GM21723 (cell line): ENCODE results near the gene AIMP1.
"Not testable (repeated sequence)": the region's sequence is repeated elsewhere in the genome, so short reads cannot be mapped to it uniquely, and the experiment has no call there.

Experiments used
- ATAC-seq: cut with Tn5 transposase; IDR thresholded peaks from one replicate; pipeline ENCODE4 v1.9.1; 2021; ENCODE audit warnings: mild to moderate bottlenecking, moderate library complexity; ENCODE audit not compliant: unreplicated experiment

AIMP1 gene

GRCh38 chr4:106312377-106312776 is 4.0 kb upstream of the AIMP1 start:
- no peak for ATAC-seq

GRCh38 chr4:106312997-106313522 is 3.3 kb upstream of the AIMP1 start:
- ATAC-seq: no peak

GRCh38 chr4:106314960-106315359 is 1.4 kb upstream of the AIMP1 start:
- no peak for ATAC-seq

- ATAC-seq: peak; percentile 37
These were observed 828 bp upstream of the AIMP1 start for GRCh38 chr4:106315476-106315967.

DNA sequence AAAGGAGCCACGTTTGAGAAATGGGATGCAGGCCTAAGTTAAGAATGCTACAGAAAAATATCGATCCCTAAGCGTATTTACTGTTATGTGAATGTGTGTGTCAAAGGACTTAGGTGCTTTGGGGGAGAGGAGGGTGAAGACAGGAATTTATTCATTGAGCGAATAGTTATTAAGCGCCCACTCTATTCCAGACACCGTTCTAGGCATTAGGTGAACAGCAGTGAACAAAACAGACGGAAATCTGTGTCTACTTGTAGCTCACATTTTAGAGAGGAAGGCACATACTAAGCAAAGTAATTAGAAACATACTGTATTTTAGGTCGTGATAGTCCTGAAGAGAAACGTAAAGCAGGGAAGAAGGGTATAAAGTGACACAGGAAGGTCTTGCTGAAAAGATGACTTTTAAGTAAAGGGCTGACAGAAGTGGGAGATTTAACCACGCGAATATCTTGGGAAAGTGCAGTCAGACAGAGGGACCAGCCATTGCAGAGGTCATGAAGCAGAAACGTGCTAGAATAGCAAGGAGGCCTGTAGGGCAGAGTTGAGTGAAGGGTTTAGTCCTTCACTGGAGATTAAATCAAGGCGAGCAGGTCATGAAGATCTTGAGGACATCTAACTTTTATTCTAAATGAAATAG is 541 bp downstream of the AIMP1 start:
- ATAC-seq: peak; percentile 7

DNA sequence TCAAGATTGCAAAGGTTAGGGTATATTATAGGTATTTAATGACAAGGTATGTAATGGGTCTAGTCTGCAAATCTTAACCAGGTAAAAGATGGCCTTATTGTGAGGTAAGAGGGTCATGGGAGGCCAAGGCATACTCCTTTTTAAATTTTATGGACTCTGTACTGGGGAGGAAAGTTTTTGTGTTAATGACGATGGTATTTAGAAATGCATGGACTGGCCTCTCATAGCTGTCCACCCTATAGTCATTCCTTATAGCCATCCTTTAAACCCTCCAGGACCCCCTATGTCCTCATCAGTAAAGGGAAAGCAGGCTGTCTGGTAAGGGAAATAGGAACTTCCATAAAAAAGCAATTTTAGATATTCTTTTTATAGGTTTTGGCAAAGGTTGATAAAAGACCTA is 1.5 kb downstream of the AIMP1 start:
- ATAC-seq: no peak

DNA sequence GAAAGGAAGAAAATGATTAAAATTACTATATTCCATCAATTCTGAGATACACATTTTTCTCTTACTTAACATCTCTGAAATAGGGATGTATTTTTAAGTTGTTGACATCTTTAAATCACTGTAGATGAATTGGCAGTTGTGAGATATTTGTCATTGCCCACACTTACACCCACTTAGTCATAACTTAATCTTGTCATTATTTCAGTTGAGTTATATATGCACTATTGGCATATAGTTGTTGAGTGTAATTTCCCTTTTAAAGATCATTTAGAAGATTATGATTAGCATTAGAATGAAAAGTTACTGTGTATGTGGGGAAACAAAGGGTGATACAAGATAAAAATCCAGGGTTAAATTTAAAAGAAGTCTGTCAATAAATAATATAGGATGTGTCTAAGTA is 2.2 kb downstream of the AIMP1 start:
- ATAC-seq: no peak

- no peak for ATAC-seq
These were observed 3.9 kb downstream of the AIMP1 start for GRCh38 chr4:106320235-106320634.

DNA sequence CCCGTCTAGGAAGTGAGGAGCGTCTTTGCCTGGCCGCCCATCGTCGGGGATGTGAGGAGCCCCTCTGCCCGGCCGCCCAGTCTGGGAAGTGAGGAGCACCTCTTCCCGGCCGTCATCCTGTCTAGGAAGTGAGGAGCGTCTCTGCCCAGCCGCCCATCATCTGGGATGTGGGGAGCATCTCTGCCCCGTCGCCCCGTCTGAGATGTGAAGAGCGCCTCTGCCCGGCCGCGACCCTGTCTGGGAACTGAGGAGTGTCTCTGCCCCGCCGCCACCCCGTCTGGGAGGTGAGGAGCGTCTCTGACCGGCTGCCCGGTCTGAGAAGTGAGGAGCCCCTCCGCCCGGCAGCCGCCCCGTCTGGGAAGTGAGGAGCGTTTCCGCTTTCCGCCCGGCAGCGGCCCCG is 4.8 kb downstream of the AIMP1 start:
- ATAC-seq: not testable (repeated sequence)

DNA sequence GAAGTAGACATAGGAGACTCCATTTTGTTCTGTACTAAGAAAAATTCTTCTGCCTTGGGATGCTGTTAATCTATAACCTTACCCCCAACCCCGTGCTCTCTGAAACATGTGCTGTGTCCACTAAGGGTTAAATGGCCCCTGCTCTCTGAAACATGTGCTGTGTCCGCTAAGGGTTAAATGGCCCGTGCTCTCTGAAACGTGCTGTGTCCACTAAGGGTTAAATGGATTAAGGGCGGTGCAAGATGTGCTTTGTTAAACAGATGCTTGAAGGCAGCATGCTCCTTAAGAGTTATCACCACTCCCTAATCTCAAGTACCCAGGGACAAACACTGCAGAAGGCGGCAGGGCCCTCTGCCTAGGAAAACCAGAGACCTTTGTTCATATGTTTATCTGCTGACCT is 5.5 kb downstream of the AIMP1 start:
- ATAC-seq: not testable (repeated sequence)

DNA sequence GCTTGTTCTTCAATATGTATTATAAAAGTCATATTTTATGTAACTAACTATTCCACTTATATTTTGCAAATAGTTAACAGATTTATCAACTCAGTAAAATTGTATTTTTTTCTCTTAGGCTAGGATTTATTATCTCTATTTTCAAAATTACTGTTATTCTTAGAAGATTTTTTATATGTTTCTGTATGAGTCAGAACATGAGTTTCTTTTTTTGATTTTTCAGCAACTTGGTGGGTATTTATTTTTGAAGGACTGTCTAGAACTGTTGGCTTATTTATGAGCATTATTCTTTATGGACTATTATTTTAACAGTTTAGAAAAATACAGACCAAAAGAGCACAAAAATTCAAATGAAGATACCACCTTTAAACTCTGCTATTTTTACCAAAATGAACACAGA is 6.8 kb downstream of the AIMP1 start:
- no peak for ATAC-seq

- no peak for ATAC-seq
These were observed 9.4 kb downstream of the AIMP1 start for GRCh38 chr4:106325800-106326199.

DNA sequence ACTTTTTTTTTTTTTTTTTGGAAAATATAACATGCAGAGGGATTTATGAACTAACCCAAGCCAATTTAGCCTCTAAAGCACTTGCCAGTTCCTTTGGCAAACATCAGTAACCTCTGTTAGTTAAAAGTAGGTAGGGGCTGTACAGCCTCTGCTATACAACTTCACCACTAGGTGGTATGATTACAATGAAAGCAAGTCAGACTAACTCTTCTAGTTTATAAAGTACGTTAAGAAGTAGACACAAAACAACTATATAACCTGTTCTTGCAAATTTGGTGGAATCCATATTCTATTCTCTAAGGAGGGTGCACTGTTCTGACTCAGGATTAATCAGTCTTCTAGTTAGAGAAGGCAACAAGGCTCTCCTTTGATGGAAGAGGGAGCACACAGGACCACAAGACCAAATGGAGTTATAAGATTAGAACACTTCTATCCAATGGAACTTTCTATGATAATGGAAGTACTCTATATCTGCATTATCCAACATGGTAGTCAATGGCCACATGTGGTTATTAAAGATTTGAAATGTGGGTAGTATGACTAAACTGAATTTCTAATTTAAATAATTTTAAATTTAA is 12.8 kb downstream of the AIMP1 start:
- ATAC-seq: peak; percentile 68

GRCh38 chr4:106333186-106333585 is 16.8 kb downstream of the AIMP1 start:
- no peak for ATAC-seq

- no peak for ATAC-seq
These were observed 18.6 kb downstream of the AIMP1 start for GRCh38 chr4:106334741-106335470.

- ATAC-seq: no peak
These were observed 20.3 kb downstream of the AIMP1 start for GRCh38 chr4:106336618-106337017.

DNA sequence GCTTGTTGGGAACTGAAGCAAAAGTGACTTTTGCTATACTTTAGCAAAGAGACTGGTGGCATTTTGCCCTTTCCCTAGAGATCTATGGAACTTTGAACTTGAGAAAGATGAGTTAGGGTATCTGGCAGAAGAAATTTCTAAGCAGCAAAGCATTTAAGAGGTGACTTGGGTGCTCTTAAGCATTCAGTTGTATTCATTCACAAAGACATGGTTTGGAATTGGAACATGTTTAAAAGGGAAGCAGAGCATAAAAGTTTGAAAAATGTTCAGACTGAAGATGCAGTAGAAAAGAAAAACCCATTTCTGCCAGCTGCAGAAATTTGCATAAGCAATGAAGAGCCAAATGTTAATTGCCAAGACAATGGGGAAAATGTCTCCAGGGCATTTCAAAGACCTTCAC is 21.6 kb downstream of the AIMP1 start:
- no peak for ATAC-seq

DNA sequence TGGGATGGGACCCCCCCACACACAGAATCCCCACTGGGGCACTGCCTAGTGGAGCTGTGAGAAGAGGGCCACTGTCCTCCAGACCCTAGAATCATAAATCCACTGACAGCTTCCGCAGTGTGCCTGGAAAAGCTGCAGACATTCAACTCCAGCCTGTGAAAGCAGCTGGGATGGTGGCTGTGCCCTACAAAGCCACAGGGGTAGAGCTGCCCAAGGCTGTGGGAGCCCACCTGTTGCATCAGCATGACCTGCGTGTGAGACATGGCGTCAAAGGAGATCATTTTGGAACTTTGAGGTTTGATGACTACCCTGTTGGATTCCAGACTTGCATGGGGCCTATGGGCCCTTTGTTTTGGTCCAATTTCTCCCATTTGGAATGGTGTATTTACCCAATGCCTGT is 22.3 kb downstream of the AIMP1 start:
- ATAC-seq: no peak

GRCh38 chr4:106339431-106339830 is 23.1 kb downstream of the AIMP1 start:
- ATAC-seq: no peak

DNA sequence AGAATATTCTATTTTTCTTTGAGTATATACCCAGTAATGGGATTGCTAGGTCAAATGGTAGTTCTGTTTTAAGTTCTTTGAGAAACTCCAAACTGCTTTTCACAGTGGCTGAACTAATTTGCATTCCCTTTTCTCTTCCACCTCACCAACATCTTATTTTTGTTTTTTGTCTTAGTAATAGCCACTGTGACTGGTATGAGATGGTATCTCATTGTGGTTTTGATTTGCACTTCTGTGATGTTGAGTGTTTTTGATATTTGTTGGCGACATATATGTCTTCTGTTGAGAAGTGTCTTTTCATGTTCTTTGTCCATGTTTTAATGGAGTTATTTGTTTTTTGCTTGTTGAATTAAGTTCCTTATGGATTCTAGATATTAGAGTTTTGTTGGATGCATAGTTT is 24.4 kb downstream of the AIMP1 start:
- no peak for ATAC-seq

DNA sequence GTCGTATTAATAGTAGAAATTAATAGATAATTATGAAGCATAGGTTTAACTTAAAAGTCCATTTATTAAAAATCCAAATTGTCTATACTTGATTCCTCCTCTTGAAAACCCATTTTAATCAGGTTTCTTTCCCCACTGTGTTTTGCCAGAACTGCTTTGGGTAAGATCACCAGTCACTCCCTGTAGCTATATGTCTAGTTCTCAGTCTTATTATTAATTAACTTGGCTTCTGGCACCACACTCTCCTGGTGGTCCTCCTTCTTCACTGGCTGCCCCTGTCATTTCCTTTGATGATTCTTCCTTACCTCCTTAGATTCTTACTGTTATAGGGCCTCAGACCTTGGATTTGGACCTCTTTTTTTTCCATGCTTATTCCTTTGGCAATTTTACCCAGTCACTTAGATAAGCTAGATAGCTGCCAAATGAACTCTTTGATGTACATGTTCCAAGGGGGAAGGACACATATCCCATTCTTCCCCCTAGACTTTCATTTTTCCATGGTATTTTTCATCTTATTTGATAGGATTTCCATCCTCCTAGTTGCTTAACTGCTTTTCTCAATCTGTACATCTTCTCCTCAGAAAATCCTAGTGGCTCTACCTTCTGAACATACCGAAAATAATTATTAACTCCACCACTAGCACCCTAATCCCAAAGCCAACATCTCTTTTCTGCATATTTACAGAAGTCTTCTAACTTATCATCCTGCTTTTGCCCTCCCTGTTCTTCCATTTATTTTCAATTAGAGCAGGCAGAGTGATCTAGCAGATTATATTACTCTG is 27.7 kb downstream of the AIMP1 start:
- no peak for ATAC-seq
